H1 (cell line): ENCODE measurements around the gene HSD11B1L. TPM values are rescaled to one million over a fixed set of nuclear protein-coding genes. Genes with fewer than 3 reads are reported as not detected.

Experiments used
- CTCF ChIA-PET: fragments of 300-600 bp; sonication (Branson Sonifier 250); formaldehyde crosslinking; loops from one replicate; lab custom pipeline; 2021; ENCODE audit not compliant: partially characterized antibody; lab: Charles Lee
- POLR2A ChIA-PET: fragments of 300-600 bp; sonication (Branson Sonifier 250); formaldehyde crosslinking; loops from one replicate; lab custom pipeline; 2021; ENCODE audit warnings: inconsistent platforms; ENCODE audit not compliant: partially characterized antibody; lab: Charles Lee
- DNase-seq, 2 experiments: peaks; one replicate each; pipeline versions ENCODE4 v3.0.0 to v3.0.0-alpha.2; 2010 to 2022; ENCODE audit warnings: low spot score in 2 of 2, low read depth in 1 of 2, mixed read lengths in 1 of 2
- FAIRE-seq: peaks from 2 replicates; lab custom pipeline; 2011; peaks lifted over from hg19 to GRCh38; lab: Jason Lieb, UNC
- H2AFZ ChIP-seq: 2 replicates; pipeline ENCODE4 v1.8.1; 2012; ENCODE audit warnings: low read length, inconsistent platforms
- H2AK5ac ChIP-seq: 2 replicates; pipeline ENCODE4 v1.6.1; 2013; ENCODE audit warnings: low read depth, low read length
- H2BK120ac ChIP-seq: replicated peaks from 2 replicates; pipeline ENCODE3; 2013; ENCODE audit warnings: low read depth, low read length, inconsistent platforms
- H2BK12ac ChIP-seq: 2 replicates; pipeline ENCODE4 v1.6.1; 2013; ENCODE audit warnings: low read depth, low read length
- H2BK15ac ChIP-seq: 2 replicates; pipeline ENCODE4 v1.6.1; 2013; ENCODE audit warnings: low read length
- H2BK20ac ChIP-seq: 2 replicates; pipeline ENCODE4 v1.6.1; 2013; ENCODE audit warnings: low read length
- H2BK5ac ChIP-seq: 2 replicates; pipeline ENCODE4 v1.6.1; 2013; ENCODE audit warnings: low read depth, low read length
- H3K14ac ChIP-seq: 2 replicates; pipeline ENCODE4 v1.6.1; 2013; ENCODE audit warnings: inconsistent platforms; ENCODE audit not compliant: insufficient read length
- H3K18ac ChIP-seq: 2 replicates; pipeline ENCODE4 v1.6.1; 2013; ENCODE audit warnings: low read length; ENCODE audit errors: extremely low read depth
- H3K23ac ChIP-seq: 2 replicates; pipeline ENCODE4 v1.6.1; 2013; ENCODE audit warnings: inconsistent platforms; ENCODE audit not compliant: insufficient read length
- H3K23me2 ChIP-seq: 2 replicates; pipeline ENCODE4 v1.6.1; 2013; ENCODE audit warnings: low read depth, low read length
- H3K27ac ChIP-seq: 2 replicates; pipeline ENCODE4 v1.6.1; 2011; ENCODE audit warnings: low read depth, low read length, inconsistent platforms
- H3K27me3 ChIP-seq, 4 experiments: replicated peaks in 1 of 4; 1 replicate in 1 of 4; 2 replicates in 3 of 4; pipeline versions ENCODE4 v1.6.1 to v1.8.1; 2011 to 2013; ENCODE audit warnings: low read length in 3 of 4, mild to moderate bottlenecking in 3 of 4, inconsistent platforms in 2 of 4, mixed read lengths in 2 of 4, moderate library complexity in 1 of 4; ENCODE audit not compliant: control insufficient read depth in 3 of 4, insufficient read depth in 3 of 4; ENCODE audit errors: extremely low read depth in 1 of 4
- H3K36me3 ChIP-seq, 4 experiments: 2 replicates each; pipeline versions ENCODE4 v1.6.1 to v1.8.1; 2011 to 2013; ENCODE audit warnings: mild to moderate bottlenecking in 4 of 4, low read length in 3 of 4, moderate library complexity in 2 of 4, control low read depth in 1 of 4, inconsistent platforms in 1 of 4; ENCODE audit not compliant: insufficient read depth in 4 of 4, control insufficient read depth in 2 of 4
- H3K4ac ChIP-seq: replicated peaks from 2 replicates; pipeline ENCODE3; 2013; ENCODE audit warnings: low read length, low read depth, mixed read lengths, inconsistent platforms; ENCODE audit not compliant: insufficient read length
- H3K4me1 ChIP-seq, 4 experiments: replicated peaks in 1 of 4; 1 replicate in 1 of 4; 2 replicates in 3 of 4; pipeline versions ENCODE4 v1.6.1 to v1.8.1; 2011 to 2013; ENCODE audit warnings: low read length in 3 of 4, inconsistent platforms in 2 of 4, mixed read lengths in 1 of 4; ENCODE audit not compliant: insufficient read depth in 4 of 4, control insufficient read depth in 3 of 4
- H3K4me2 ChIP-seq, 2 experiments: 2 replicates each; pipeline versions ENCODE4 v1.6.1 to v1.8.1; 2011 to 2013; ENCODE audit warnings: low read depth in 2 of 2, low read length in 2 of 2, control low read depth in 1 of 2, inconsistent platforms in 1 of 2, mild to moderate bottlenecking in 1 of 2; ENCODE audit not compliant: insufficient read depth in 1 of 2
- H3K4me3 ChIP-seq, 4 experiments: fragments of 200-600, 300-600 bp in 1 of 4; sonication (generic), shearing (Covaris generic), sonication (Bioruptor Twin) in 1 of 4; 2 replicates each; pipeline versions ENCODE4 v1.5.1 to v1.8.1; 2011 to 2016; ENCODE audit warnings: low read length in 4 of 4, low read depth in 3 of 4, control low read depth in 2 of 4, inconsistent platforms in 2 of 4, mild to moderate bottlenecking in 2 of 4, mixed read lengths in 1 of 4, moderate library complexity in 1 of 4; ENCODE audit not compliant: insufficient read depth in 2 of 4; ENCODE audit errors: extremely low read depth in 1 of 4
- H3K56ac ChIP-seq: replicated peaks from 2 replicates; pipeline ENCODE3; 2013; ENCODE audit warnings: low read depth, mild to moderate bottlenecking, mixed read lengths, low read length, inconsistent platforms; ENCODE audit not compliant: insufficient read length
- H3K79me1 ChIP-seq: 2 replicates; pipeline ENCODE4 v1.6.1; 2013; ENCODE audit warnings: low read depth, low read length, control low read depth
- H3K79me2 ChIP-seq, 2 experiments: 2 replicates each; pipeline versions ENCODE4 v1.6.1 to v1.8.1; 2012 to 2013; ENCODE audit warnings: low read length in 2 of 2, mild to moderate bottlenecking in 2 of 2, inconsistent platforms in 1 of 2; ENCODE audit not compliant: insufficient read depth in 2 of 2, control insufficient read depth in 1 of 2
- H3K9ac ChIP-seq, 4 experiments: replicated peaks in 1 of 4; 1 replicate in 1 of 4; 2 replicates in 3 of 4; pipeline versions ENCODE4 v1.6.1 to v1.8.1; 2011 to 2013; ENCODE audit warnings: low read depth in 3 of 4, low read length in 3 of 4, control low read depth in 2 of 4, mild to moderate bottlenecking in 2 of 4, moderate library complexity in 2 of 4, inconsistent platforms in 1 of 4; ENCODE audit errors: extremely low read depth in 1 of 4
- H3K9me3 ChIP-seq, 2 experiments: 2 replicates each; pipeline versions ENCODE4 v1.6.1 to v1.8.1; 2012 to 2013; ENCODE audit warnings: mild to moderate bottlenecking in 2 of 2, moderate library complexity in 2 of 2, control low read depth in 1 of 2, inconsistent platforms in 1 of 2, low read depth in 1 of 2, low read length in 1 of 2, mixed read lengths in 1 of 2; ENCODE audit not compliant: insufficient read depth in 2 of 2
- H4K20me1 ChIP-seq, 2 experiments: replicated peaks in 1 of 2; 2 replicates each; pipeline versions ENCODE3 to v1.8.1; 2011 to 2013; ENCODE audit warnings: inconsistent platforms in 2 of 2, low read length in 2 of 2, mild to moderate bottlenecking in 1 of 2; ENCODE audit not compliant: insufficient read depth in 2 of 2, control insufficient read depth in 1 of 2
- H4K5ac ChIP-seq: 2 replicates; pipeline ENCODE4 v1.6.1; 2013; ENCODE audit warnings: low read length, low read depth, mixed read lengths, inconsistent platforms; ENCODE audit not compliant: insufficient read length
- H4K8ac ChIP-seq: 2 replicates; pipeline ENCODE4 v1.8.0; 2013; ENCODE audit warnings: mild to moderate bottlenecking, moderate library complexity, low read length, inconsistent platforms; ENCODE audit not compliant: insufficient read depth; ENCODE audit errors: extremely low read depth
- H4K91ac ChIP-seq: replicated peaks from 2 replicates; pipeline ENCODE3; 2013; ENCODE audit warnings: low read length, mixed read lengths, inconsistent platforms; ENCODE audit not compliant: insufficient read length
- CHD1 ChIP-seq: IDR thresholded peaks from 2 replicates; pipeline ENCODE4 v1.6.1; 2012; ENCODE audit warnings: low read depth, low read length, improper control_type of control experiment
- TCF12 ChIP-seq: IDR thresholded peaks from 2 replicates; pipeline ENCODE4 v1.6.1; 2011; ENCODE audit warnings: low read depth, mild to moderate bottlenecking, low read length
- WGBS, 2 experiments: shearing (Covaris generic) in 1 of 2; methylation state at CpG; one replicate each; pipeline versions ENCODE4 v1.1.6 to v1.1.7; 2013 to 2015; ENCODE audit warnings: low lambda C conversion rate in 2 of 2, mixed read lengths in 2 of 2, inconsistent platforms in 1 of 2, low coverage in 1 of 2, missing lambda C conversion rate in 1 of 2; ENCODE audit not compliant: insufficient replicate concordance in 2 of 2, insufficient coverage in 1 of 2, insufficient read length in 1 of 2; ENCODE audit errors: extremely low coverage in 1 of 2, missing lambda C conversion rate in 1 of 2; 5-methylcytosine and 5-hydroxymethylcytosine counted together
- polyA plus RNA-seq, 7 experiments: library from polyadenylated mRNA; depleted of rRNA in 3 of 7; stranded (reverse) in 5 of 7; unstranded in 2 of 7; fragments of >200 nt in 5 of 7; fragments of 200-250 nt in 2 of 7; gene quantifications; 1 replicate in 5 of 7; 2 replicates in 1 of 7; 4 replicates in 1 of 7; pipeline versions ENCODE4 v1.2.1 to v1.2.3, GENCODE V29; 2011 to 2013; ENCODE audit warnings: missing spikeins in 2 of 7, mixed read lengths in 2 of 7
- total RNA-seq: library from RNA; stranded (reverse); fragmentation: NEBNext Ultra II Directional; extraction: Animal tissue kit (Norgen Biotek cat#: 25700); gene quantifications from 2 replicates; pipeline ENCODE4 v1.2.1, GENCODE V29; 2021

The HSD11B1L gene
- total and polyA plus RNA-seq, 2 of the 8 experiments (the other 6 are each of a cell fraction or from before 2014, with no cell fraction given): 8.2 to 20.6 TPM

DNA sequence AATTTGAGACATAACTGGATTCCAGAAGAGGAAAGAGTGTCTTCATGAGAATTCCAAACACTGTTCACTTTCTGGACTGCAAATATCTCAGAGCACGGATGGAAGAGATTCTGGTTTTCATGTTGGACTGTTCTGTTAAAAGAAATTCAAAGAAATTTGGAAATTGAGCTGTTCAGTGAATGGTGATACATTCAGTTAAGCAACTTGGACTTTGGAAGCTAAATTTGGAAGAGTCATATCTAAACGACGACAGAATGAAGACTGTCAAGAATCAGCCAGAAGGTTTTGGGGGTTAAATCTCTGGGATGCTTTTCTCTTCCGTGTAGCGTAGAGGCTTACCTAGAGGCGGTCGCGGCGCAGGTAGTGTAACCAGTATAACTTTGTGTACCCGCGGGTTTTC lies 32.4 kb upstream of the HSD11B1L start:
- no peak overlapping the region for H2BK20ac ChIP-seq
- H3K18ac ChIP-seq: no peak overlapping the region
- no peak overlapping the region for H2BK15ac ChIP-seq
- no peak overlapping the region for H3K27ac ChIP-seq
- TF ChIP-seq CHD1 (no peak), TCF12 (no peak)
- H3K79me1 ChIP-seq: peaks cover 2% of the 10 kb centered on the region; the same call in 1 of the 2 replicates
- peaks cover 0 to 31% of the 10 kb centered on the region in 2 experiments; a peak in 2 of 4 replicates for H3K79me2 ChIP-seq
- no peak overlapping the region for H2AFZ ChIP-seq
- no peak overlapping the region for H2AK5ac ChIP-seq
- no peak overlapping the region for H3K14ac ChIP-seq
- H3K4me2 ChIP-seq: no peak overlapping the region
- no peak overlapping the region for H3K56ac ChIP-seq
- POLR2A ChIA-PET: interaction anchor here (1.0 kb wide), 1 partner anchor 52 kb away, joined by 3 read pairs; no protein-coding TSS in a partner anchor
- no peaks in the 10 kb centered on the region for H3K27me3 ChIP-seq
- H4K8ac ChIP-seq: no peak overlapping the region
- no peak overlapping the region for H4K91ac ChIP-seq
- H2BK12ac ChIP-seq: no peak overlapping the region
- no peaks in the 10 kb centered on the region for H3K23me2 ChIP-seq
- no peak overlapping the region for H3K9ac ChIP-seq
- H3K9me3 ChIP-seq: no peaks in the 10 kb centered on the region
- no peak overlapping the region for H4K5ac ChIP-seq
- H3K23ac ChIP-seq: no peak overlapping the region
- 96% methylated on average over 9 of the region's 11 CpGs; no CpG with 5 or more reads in 1 of the 2 experiments for WGBS, 2 experiments
- H3K36me3 ChIP-seq: peaks cover 36 to 88% (median 81%) of the 10 kb centered on the region in 4 experiments
- no peaks in the 10 kb centered on the region for H3K4me1 ChIP-seq
- no peak overlapping the region for H2BK5ac ChIP-seq
- no peak overlapping the region for H3K4ac ChIP-seq
- DNase-seq (no peak), FAIRE-seq (no peak)
- CTCF ChIA-PET: no interaction called here
- no peak overlapping the region for H3K4me3 ChIP-seq
- H4K20me1 ChIP-seq: peaks cover 7 to 21% of the 10 kb centered on the region in 2 experiments
- H2BK120ac ChIP-seq: no peak overlapping the region
